Loucy (cell line): ENCODE measurements around the gene CIDEA.

ENCODE experiments used
- EZH2phosphoT487 ChIP-seq: fragments of 200-600 bp; IDR thresholded peaks from 2 replicates; pipeline ENCODE4 v1.6.1; 2018; ENCODE audit warnings: antibody characterized with exemption, mild to moderate bottlenecking, moderate library complexity, borderline replicate concordance
- TF ChIP-seq, protein P1 (sequence below): fragments of 200-600 bp; sonication (generic); conservative IDR thresholded peaks from 2 replicates; pipeline ENCODE4 v1.5.1; 2014; ENCODE audit warnings: mild to moderate bottlenecking, antibody characterized with exemption, low read length

GRCh38 chr18:12236934-12237832, 17.0 kb upstream of the CIDEA start:
- TF ChIP-seq, protein P1, sequence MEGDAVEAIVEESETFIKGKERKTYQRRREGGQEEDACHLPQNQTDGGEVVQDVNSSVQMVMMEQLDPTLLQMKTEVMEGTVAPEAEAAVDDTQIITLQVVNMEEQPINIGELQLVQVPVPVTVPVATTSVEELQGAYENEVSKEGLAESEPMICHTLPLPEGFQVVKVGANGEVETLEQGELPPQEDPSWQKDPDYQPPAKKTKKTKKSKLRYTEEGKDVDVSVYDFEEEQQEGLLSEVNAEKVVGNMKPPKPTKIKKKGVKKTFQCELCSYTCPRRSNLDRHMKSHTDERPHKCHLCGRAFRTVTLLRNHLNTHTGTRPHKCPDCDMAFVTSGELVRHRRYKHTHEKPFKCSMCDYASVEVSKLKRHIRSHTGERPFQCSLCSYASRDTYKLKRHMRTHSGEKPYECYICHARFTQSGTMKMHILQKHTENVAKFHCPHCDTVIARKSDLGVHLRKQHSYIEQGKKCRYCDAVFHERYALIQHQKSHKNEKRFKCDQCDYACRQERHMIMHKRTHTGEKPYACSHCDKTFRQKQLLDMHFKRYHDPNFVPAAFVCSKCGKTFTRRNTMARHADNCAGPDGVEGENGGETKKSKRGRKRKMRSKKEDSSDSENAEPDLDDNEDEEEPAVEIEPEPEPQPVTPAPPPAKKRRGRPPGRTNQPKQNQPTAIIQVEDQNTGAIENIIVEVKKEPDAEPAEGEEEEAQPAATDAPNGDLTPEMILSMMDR: peak; percentile 91
- TF ChIP-seq EZH2phosphoT487: no peak
